HL-60 (cell line): ENCODE results near the gene FRMD8.

Experiments used
- CTCF ChIP-seq: IDR thresholded peaks from one replicate; pipeline ENCODE4 v1.5.1; 2011; ENCODE audit warnings: low read length, control low read depth, inconsistent platforms; ENCODE audit not compliant: insufficient read depth
- POLR2AphosphoS5 ChIP-seq: IDR thresholded peaks from 2 replicates; pipeline ENCODE4 v1.6.1; 2012; ENCODE audit warnings: low read depth

- TF ChIP-seq CTCF (no peak), POLR2AphosphoS5 (no peak)
Observed at GRCh38 chr11:65431451-65432099, 45.1 kb downstream of the FRMD8 start.
